ENCODE data around the gene PRRT4. TPM values are rescaled to one million over a fixed set of nuclear protein-coding genes. Genes with fewer than 3 reads are reported as not detected.

The PRRT4 gene
- total and polyA plus RNA-seq, 2 donors (not counting 1 experiment from before 2014, with no cell fraction given) = under 0.01 to 0.03 TPM

- DNase-seq (ENCODE audit: low read depth in 2 of 2) = no peak
- no peak overlapping the region for H3K4me3 ChIP-seq (replicated peaks in 1 of 4; ENCODE audit: control extremely low read depth in 1 of 4, insufficient read depth in 1 of 4, low read depth in 3 of 4, low read length in 4 of 4)
- no peak overlapping the region for H2AFZ ChIP-seq (ENCODE audit: low read length)
- no peaks in the 10 kb centered on the region for H3K4me1 ChIP-seq (ENCODE audit: control insufficient read depth, extremely low read depth, insufficient read depth, low read length)
- no peaks in the 10 kb centered on the region for H4K20me1 ChIP-seq (ENCODE audit: control insufficient read depth, extremely low read depth, insufficient read depth, low read length)
- H3K4me2 ChIP-seq (ENCODE audit: extremely low read depth, insufficient read depth, low read length) = no peak overlapping the region
- H3K9me3 ChIP-seq (ENCODE audit: control insufficient read depth, insufficient read depth, low read depth, low read length) = no peaks in the 10 kb centered on the region
- H3K27me3 ChIP-seq (ENCODE audit: control insufficient read depth, insufficient read depth, low read length) = peaks cover 4% of the 10 kb centered on the region
- no peak overlapping the region for H3K9ac ChIP-seq (ENCODE audit: insufficient read depth, low read length)
- H3K27ac ChIP-seq (ENCODE audit: insufficient read depth, low read length) = no peak overlapping the region
- TF ChIP-seq CTCF (conservative IDR thresholded peaks at IDR 0.05 in 1 of 2, IDR thresholded peaks at IDR 0.05 in 1 of 2; ENCODE audit: low read depth in 1 of 2, low read length in 2 of 2) (no peak), EZH2 (IDR thresholded peaks at IDR 0.05; ENCODE audit: low read length, missing control alignments) (no peak)
- peaks cover 9% of the 10 kb centered on the region for H3K36me3 ChIP-seq (ENCODE audit: control insufficient read depth, insufficient read depth, low read length)
- H3K79me2 ChIP-seq (ENCODE audit: control insufficient read depth, insufficient read depth, low read length) = no peaks in the 10 kb centered on the region
These were observed 28.3 kb upstream of the PRRT4 start for GRCh38 chr7:128389618-128390329.

GRCh38 chr7:128389085-128389617, 27.7 kb upstream of the PRRT4 start:
- no peak overlapping the region for H2AFZ ChIP-seq (ENCODE audit: low read length)
- H3K79me2 ChIP-seq (ENCODE audit: control insufficient read depth, insufficient read depth, low read length) = no peaks in the 10 kb centered on the region
- no peaks in the 10 kb centered on the region for H4K20me1 ChIP-seq (ENCODE audit: control insufficient read depth, extremely low read depth, insufficient read depth, low read length)
- no peak for DNase-seq (ENCODE audit: low read depth in 2 of 2)
- H3K4me3 ChIP-seq (replicated peaks in 1 of 4; ENCODE audit: control extremely low read depth in 1 of 4, insufficient read depth in 1 of 4, low read depth in 3 of 4, low read length in 4 of 4) = no peak overlapping the region
- H3K4me1 ChIP-seq (ENCODE audit: control insufficient read depth, extremely low read depth, insufficient read depth, low read length) = no peaks in the 10 kb centered on the region
- peaks cover 4% of the 10 kb centered on the region for H3K27me3 ChIP-seq (ENCODE audit: control insufficient read depth, insufficient read depth, low read length)
- peaks cover 9% of the 10 kb centered on the region for H3K36me3 ChIP-seq (ENCODE audit: control insufficient read depth, insufficient read depth, low read length)
- no peak overlapping the region for H3K9ac ChIP-seq (ENCODE audit: insufficient read depth, low read length)
- H3K4me2 ChIP-seq (ENCODE audit: extremely low read depth, insufficient read depth, low read length) = no peak overlapping the region
- H3K9me3 ChIP-seq (ENCODE audit: control insufficient read depth, insufficient read depth, low read depth, low read length) = no peaks in the 10 kb centered on the region
- TF ChIP-seq CTCF (conservative IDR thresholded peaks at IDR 0.05 in 1 of 2, IDR thresholded peaks at IDR 0.05 in 1 of 2; ENCODE audit: low read depth in 1 of 2, low read length in 2 of 2) (no peak), EZH2 (IDR thresholded peaks at IDR 0.05; ENCODE audit: low read length, missing control alignments) (no peak)
- no peak overlapping the region for H3K27ac ChIP-seq (ENCODE audit: insufficient read depth, low read length)

DNA sequence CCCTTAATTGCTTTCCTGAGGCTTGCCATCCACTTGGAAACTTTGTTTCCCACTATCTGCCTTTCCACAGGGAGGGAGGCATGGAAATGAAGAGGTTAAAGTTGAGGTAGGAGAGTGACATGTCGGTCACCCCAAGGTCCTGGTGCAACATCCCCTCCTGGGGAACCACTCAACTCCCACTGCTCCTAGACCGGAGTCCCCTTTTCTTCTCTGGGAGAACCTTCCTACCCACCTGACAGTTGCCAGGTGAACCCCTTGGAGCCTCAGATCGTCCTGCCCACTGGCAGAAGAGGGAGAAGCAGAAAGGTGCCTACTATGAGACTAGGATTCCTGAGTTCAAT, 26.6 kb upstream of the PRRT4 start:
- no peaks in the 10 kb centered on the region for H4K20me1 ChIP-seq (ENCODE audit: control insufficient read depth, extremely low read depth, insufficient read depth, low read length)
- H3K4me2 ChIP-seq (ENCODE audit: extremely low read depth, insufficient read depth, low read length) = no peak overlapping the region
- H3K36me3 ChIP-seq (ENCODE audit: control insufficient read depth, insufficient read depth, low read length) = peaks cover 4% of the 10 kb centered on the region
- peaks cover 9% of the 10 kb centered on the region for H3K27me3 ChIP-seq (ENCODE audit: control insufficient read depth, insufficient read depth, low read length)
- no peaks in the 10 kb centered on the region for H3K4me1 ChIP-seq (ENCODE audit: control insufficient read depth, extremely low read depth, insufficient read depth, low read length)
- TF ChIP-seq EZH2 (IDR thresholded peaks at IDR 0.05; ENCODE audit: low read length, missing control alignments) (no peak), CTCF (conservative IDR thresholded peaks at IDR 0.05 in 1 of 2, IDR thresholded peaks at IDR 0.05 in 1 of 2; ENCODE audit: low read depth in 1 of 2, low read length in 2 of 2) (no peak)
- H3K9ac ChIP-seq (ENCODE audit: insufficient read depth, low read length) = no peak overlapping the region
- no peaks in the 10 kb centered on the region for H3K79me2 ChIP-seq (ENCODE audit: control insufficient read depth, insufficient read depth, low read length)
- no peak overlapping the region for H3K4me3 ChIP-seq (replicated peaks in 1 of 4; ENCODE audit: control extremely low read depth in 1 of 4, insufficient read depth in 1 of 4, low read depth in 3 of 4, low read length in 4 of 4)
- H2AFZ ChIP-seq (ENCODE audit: low read length) = no peak overlapping the region
- H3K9me3 ChIP-seq (ENCODE audit: control insufficient read depth, insufficient read depth, low read depth, low read length) = no peaks in the 10 kb centered on the region
- no peak overlapping the region for H3K27ac ChIP-seq (ENCODE audit: insufficient read depth, low read length)
- no peak for DNase-seq (ENCODE audit: low read depth in 2 of 2)
